COLO668 (cell line): ENCODE data around the gene TNFRSF12A.
A peak's percentile ranks its signal among the peaks of the same experiment; 100 is the strongest.

Experiments
- DNase-seq: peaks from one replicate; lab custom pipeline; 2025; ENCODE audit not compliant: unreplicated experiment; lab: John Stamatoyannopoulos, UW

The TNFRSF12A gene

DNA sequence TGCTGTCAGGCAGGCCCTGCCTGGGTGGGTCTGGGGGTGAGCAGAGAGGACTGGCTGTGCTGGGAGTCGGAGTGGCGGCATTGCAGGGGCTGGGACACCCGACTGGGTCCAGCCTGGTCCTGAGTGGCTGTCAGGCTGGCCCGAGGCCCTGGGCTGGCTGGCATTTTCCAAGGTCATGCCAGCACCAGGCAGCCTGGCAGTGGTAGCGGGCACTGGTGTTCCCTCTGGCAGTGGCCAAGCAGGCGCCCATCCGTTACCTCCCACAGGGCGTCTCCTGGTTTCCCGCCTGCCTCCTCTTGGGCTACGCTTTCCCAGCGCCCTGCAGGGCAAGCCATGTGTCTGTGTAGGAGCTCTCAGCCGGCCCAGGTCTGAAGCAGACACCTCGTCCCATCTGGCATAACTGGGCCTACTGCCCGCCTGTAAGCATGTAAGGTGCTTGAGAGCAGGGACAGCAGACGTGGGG is 34.2 kb upstream of the TNFRSF12A start:
- DNase-seq: peak; percentile 18

GRCh38 chr16:2986623-2987188 is 33.5 kb upstream of the TNFRSF12A start:
- DNase-seq: peak; percentile 34

GRCh38 chr16:2987286-2987685 is 32.9 kb upstream of the TNFRSF12A start:
- DNase-seq: no peak

GRCh38 chr16:2987833-2988232 is 32.3 kb upstream of the TNFRSF12A start:
- no peak for DNase-seq

- no peak for DNase-seq
These were observed 31.5 kb upstream of the TNFRSF12A start for GRCh38 chr16:2988590-2989099.

- no peak for DNase-seq
These were observed 29.3 kb upstream of the TNFRSF12A start for GRCh38 chr16:2990891-2991290.

- DNase-seq: no peak
These were observed 28.5 kb upstream of the TNFRSF12A start for GRCh38 chr16:2991566-2992261.

GRCh38 chr16:2992383-2993081 is 27.6 kb upstream of the TNFRSF12A start:
- DNase-seq: no peak

GRCh38 chr16:2996298-2996697 is 23.9 kb upstream of the TNFRSF12A start:
- DNase-seq: no peak

DNA sequence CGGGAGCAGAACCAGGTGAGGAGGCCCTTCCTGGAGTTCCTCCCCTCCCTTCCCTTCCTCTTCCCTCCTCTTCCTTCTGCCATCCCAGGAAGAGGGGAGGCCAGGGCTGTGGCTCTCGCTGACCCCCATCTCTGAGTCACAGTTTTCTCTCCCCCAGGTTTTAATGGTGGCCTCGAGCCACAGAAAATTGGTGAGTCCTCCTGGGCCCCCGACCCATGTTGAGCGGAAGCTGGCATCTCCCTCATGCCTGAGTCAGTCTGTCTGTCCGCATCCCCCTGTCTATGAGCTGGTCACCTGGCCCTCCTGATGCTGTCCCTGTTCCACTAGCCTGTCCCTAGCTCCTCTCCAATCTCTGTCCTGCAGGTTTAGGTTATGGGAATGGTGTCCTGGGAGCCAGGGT is 20.2 kb upstream of the TNFRSF12A start:
- no peak for DNase-seq

- DNase-seq: no peak
These were observed 19.6 kb upstream of the TNFRSF12A start for GRCh38 chr16:3000540-3000939.

GRCh38 chr16:3001316-3001715 is 18.9 kb upstream of the TNFRSF12A start:
- DNase-seq: no peak

DNA sequence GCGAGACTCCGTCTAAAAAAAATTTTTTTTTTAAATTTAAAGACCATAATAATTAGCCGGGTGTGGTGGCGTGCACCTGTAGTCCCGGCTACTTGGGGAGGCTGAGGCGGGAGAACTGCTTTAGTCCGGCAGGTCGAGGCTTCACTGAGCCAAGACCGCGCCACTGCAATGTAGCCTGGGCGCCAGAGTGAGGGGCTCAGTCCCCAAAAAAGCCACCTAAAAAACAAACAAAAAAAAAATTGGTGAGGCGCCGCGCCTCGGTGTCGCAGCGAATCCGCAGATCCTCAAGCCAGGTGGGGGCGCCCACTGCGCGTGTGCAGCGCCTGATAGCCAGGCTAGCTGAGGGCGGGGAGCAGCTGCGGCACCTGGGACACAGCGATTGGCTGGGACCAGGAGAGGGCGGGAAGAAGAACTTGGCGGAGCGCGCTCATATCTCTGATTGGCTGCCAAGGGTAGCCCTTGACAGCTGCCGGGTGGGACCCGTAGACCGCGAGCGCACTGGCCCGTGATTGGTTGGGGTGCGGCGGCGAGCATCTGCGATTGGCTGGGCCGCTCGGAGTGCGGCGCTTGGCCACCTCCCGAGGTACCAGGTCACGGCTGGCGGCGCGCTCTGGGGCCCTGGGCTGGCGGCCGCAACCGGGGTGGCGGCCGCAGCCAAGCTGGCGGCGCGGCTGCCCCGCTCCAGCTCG is 16.4 kb upstream of the TNFRSF12A start:
- DNase-seq: peak; percentile 98

DNA sequence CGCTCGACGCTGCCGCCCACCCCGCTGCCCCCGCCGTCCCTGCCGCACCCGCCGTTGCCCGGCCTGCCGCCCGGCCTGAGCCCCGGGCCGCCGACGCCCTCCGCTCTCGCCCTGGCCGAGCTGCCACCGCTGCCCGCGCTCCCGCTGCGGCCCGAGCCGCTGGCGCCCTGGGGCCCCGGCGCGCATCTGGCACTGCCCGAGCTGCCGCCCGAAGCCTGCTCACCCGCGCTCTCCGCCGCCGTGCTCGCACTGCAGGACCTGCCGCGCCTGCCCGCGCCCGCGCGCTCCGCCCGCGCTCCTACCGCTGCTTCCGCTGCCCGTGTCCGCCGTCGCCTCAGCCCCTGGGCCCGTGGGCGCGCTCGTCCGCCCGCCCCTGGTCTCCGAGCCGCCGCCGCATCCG is 15.8 kb upstream of the TNFRSF12A start:
- peak; percentile 65 for DNase-seq

- DNase-seq: peak; percentile 42
These were observed 15.3 kb upstream of the TNFRSF12A start for GRCh38 chr16:3004781-3005284.

DNA sequence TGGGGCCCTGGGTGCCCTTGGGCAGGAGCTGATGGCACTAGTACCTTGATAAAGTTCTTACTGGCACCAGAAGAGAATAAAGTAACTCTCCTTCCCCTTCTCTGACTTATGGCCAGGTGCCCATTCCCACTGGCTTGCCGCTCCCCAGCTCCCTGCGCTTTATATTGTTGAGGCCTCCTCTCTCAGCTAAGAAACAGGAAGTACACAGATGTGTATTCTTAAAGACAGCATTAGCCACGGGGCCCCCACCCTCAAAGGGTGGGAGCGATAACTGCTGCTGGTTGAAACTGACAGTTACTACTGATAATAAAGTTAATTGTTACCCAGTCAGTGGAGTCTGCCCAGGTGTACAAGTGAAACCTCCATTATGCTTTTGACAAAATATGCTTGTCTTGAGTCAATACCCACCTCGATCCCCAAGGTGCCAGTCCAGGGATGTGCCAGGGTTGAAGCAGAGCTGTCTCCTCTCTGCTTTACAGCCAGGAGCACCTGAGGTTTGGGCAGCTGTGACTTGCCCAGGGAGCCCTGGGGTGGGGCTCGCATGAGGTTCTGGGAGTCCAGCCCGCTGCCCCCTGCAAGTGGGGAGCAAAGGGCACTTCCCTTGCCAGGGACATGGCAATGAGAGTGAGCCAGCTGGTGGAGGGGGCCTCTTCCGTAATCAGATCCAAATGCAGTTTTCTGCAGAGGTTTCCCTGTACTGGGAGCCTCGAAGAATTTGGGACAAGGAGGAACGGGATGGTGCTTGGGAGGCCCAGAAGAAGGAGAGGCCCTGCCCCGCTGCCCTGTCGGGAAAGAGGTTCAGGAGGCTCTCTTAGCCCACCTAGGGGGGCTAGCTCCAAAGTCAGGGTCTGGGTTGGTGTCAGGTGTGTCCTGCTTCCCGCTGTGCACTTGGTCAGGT is 12.9 kb upstream of the TNFRSF12A start:
- no peak for DNase-seq

DNA sequence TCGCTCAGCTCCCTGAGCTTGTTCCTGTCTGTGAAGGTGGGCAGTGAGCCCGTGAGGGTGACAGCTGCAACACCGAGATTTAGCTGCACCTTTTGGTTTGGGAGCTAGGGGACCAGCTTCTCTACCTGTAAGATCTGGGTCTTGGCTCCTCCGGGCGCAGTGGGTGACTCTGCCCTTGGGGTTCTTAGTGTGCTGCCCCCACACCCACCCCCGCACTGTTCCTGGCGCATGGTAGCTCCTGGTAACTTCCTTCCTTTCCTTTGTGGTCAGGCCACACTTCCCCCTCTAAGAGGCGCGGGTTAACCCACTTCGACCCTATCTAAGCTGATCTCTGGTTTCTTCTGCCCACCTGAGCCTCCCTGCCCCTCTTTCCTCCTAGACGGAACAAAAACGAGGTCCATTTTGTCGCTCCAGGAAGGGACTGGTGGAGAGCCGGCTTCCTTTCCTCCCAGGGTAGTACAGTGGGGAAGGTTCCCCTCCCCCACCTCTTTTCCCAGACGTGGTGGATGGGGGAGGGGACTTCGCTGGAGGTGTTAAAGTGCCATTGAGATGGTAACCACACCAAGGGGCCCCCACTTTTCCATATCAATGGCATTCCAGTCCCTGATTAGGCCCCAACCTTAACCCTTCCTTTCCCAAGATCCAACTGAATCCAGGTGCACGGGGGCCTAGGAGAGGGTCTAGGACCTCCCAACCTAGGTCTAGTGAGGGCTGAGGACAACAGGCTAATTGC is 12.0 kb upstream of the TNFRSF12A start:
- no peak for DNase-seq

DNA sequence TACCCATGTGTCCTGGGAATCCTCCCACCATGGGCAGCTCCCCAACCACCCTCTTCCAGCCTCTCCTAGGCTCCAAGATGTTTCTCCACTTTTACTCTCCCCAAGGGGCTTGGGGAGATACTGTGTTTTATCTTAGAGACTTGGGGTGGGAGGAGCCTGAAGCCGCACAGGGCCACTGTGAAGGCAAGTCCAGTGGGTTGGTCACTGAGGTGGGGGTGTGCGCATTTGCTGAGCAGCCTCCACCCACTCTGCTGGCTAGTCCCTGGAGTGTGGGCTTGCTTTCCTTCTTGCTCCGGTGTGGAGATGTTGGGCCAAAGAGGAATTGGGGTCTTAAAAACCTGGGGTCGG is 11.5 kb upstream of the TNFRSF12A start:
- no peak for DNase-seq

- DNase-seq: peak; percentile 70
These were observed 10.4 kb upstream of the TNFRSF12A start for GRCh38 chr16:3009568-3010390.
